H9 (cell line): Measurements from ENCODE around the gene TENM4. TPM values are rescaled to one million over a fixed set of nuclear protein-coding genes. Genes with fewer than 3 reads are reported as not detected.

Experiments used
- DNase-seq: peaks from one replicate; pipeline ENCODE4 v3.0.0-alpha.2; 2017
- H2AFZ ChIP-seq: one replicate; pipeline ENCODE4 v1.6.1; 2013; ENCODE audit warnings: mild to moderate bottlenecking, low read length, control low read depth, moderate library complexity
- H2AK5ac ChIP-seq: 2 replicates; pipeline ENCODE4 v1.6.1; 2013; ENCODE audit warnings: low read length, control low read depth, mixed read lengths; ENCODE audit not compliant: insufficient read length
- H2BK120ac ChIP-seq: one replicate; pipeline ENCODE4 v1.6.1; 2013; ENCODE audit warnings: low read depth, mild to moderate bottlenecking, low read length, control low read depth, inconsistent platforms; ENCODE audit not compliant: poor library complexity, severe bottlenecking
- H2BK12ac ChIP-seq: 2 replicates; pipeline ENCODE4 v1.6.1; 2013; ENCODE audit warnings: low read length, control low read depth, mixed read lengths, low read depth; ENCODE audit not compliant: insufficient read length
- H2BK15ac ChIP-seq: 2 replicates; pipeline ENCODE4 v1.6.1; 2013; ENCODE audit warnings: low read depth, low read length, control low read depth
- H2BK20ac ChIP-seq: one replicate; pipeline ENCODE4 v1.6.1; 2013; ENCODE audit warnings: low read depth, mild to moderate bottlenecking, low read length, control low read depth, inconsistent platforms; ENCODE audit not compliant: poor library complexity, severe bottlenecking
- H2BK5ac ChIP-seq: 2 replicates; pipeline ENCODE4 v1.6.1; 2013; ENCODE audit warnings: low read length, control low read depth, mixed read lengths; ENCODE audit not compliant: insufficient read length
- H3K14ac ChIP-seq: 2 replicates; pipeline ENCODE4 v1.6.1; 2013; ENCODE audit warnings: low read length, control low read depth; ENCODE audit not compliant: insufficient read depth
- H3K18ac ChIP-seq: 2 replicates; pipeline ENCODE4 v1.6.1; 2013; ENCODE audit warnings: low read depth, mild to moderate bottlenecking, mixed read lengths, low read length, control low read depth; ENCODE audit not compliant: insufficient read length
- H3K23ac ChIP-seq: 2 replicates; pipeline ENCODE4 v1.6.1; 2013; ENCODE audit warnings: low read length, control low read depth, mixed read lengths, low read depth; ENCODE audit not compliant: insufficient read length
- H3K23me2 ChIP-seq: 2 replicates; pipeline ENCODE4 v1.6.1; 2013; ENCODE audit warnings: low read depth, mild to moderate bottlenecking, mixed read lengths, low read length, control low read depth; ENCODE audit not compliant: insufficient read length, poor library complexity, severe bottlenecking
- H3K27ac ChIP-seq: 2 replicates; pipeline ENCODE4 v1.5.1; 2013; ENCODE audit warnings: low read length, control low read depth, mixed read lengths, low read depth; ENCODE audit not compliant: insufficient read length
- H3K27me3 ChIP-seq: 2 replicates; pipeline ENCODE4 v1.6.1; 2013; ENCODE audit warnings: low read length, control low read depth, inconsistent platforms; ENCODE audit not compliant: insufficient read depth
- H3K4ac ChIP-seq: 2 replicates; pipeline ENCODE4 v1.6.1; 2013; ENCODE audit warnings: low read depth, mild to moderate bottlenecking, control low read depth, inconsistent platforms, low read length, moderate library complexity
- H3K4me1 ChIP-seq: 2 replicates; pipeline ENCODE4 v1.6.1; 2013; ENCODE audit warnings: low read length, control low read depth, inconsistent platforms; ENCODE audit not compliant: insufficient read depth
- H3K4me2 ChIP-seq: 2 replicates; pipeline ENCODE4 v1.6.1; 2013; ENCODE audit warnings: low read length, control low read depth, mixed read lengths; ENCODE audit not compliant: insufficient read length, insufficient read depth
- H3K56ac ChIP-seq: 2 replicates; pipeline ENCODE4 v1.6.1; 2013; ENCODE audit warnings: low read depth, mild to moderate bottlenecking, mixed read lengths, low read length, control low read depth; ENCODE audit not compliant: insufficient read length
- H3K79me1 ChIP-seq: 2 replicates; pipeline ENCODE4 v1.6.1; 2013; ENCODE audit warnings: low read depth, mild to moderate bottlenecking, moderate library complexity, low read length, control low read depth, inconsistent platforms; ENCODE audit not compliant: insufficient read depth, poor library complexity, severe bottlenecking
- H3K79me2 ChIP-seq: 2 replicates; pipeline ENCODE4 v1.6.1; 2013; ENCODE audit warnings: low read length, control low read depth, inconsistent platforms; ENCODE audit not compliant: insufficient read depth
- H3K9ac ChIP-seq: 2 replicates; pipeline ENCODE4 v1.6.1; 2013; ENCODE audit warnings: low read length, control low read depth, mixed read lengths; ENCODE audit not compliant: insufficient read length; ENCODE audit errors: extremely low read depth
- H3K9me3 ChIP-seq: one replicate; pipeline ENCODE4 v1.6.1; 2013; ENCODE audit warnings: low read depth, low read length, inconsistent platforms; ENCODE audit not compliant: control insufficient read depth
- H3T11ph ChIP-seq: one replicate; pipeline ENCODE4 v1.6.1; 2013; ENCODE audit warnings: mild to moderate bottlenecking, low read length, control low read depth, inconsistent platforms
- H4K20me1 ChIP-seq: one replicate; pipeline ENCODE4 v1.6.1; 2013; ENCODE audit not compliant: control insufficient read depth, insufficient read length, insufficient read depth
- H4K5ac ChIP-seq: 2 replicates; pipeline ENCODE4 v1.6.1; 2013; ENCODE audit warnings: low read depth, mild to moderate bottlenecking, mixed read lengths, low read length, control low read depth; ENCODE audit not compliant: insufficient read length
- H4K8ac ChIP-seq: replicated peaks from 2 replicates; pipeline ENCODE4 v1.6.1; 2013; ENCODE audit warnings: low read length, control low read depth, mixed read lengths, low read depth; ENCODE audit not compliant: insufficient read length
- H4K91ac ChIP-seq: 2 replicates; pipeline ENCODE4 v1.6.1; 2013; ENCODE audit warnings: low read depth, mild to moderate bottlenecking, moderate library complexity, mixed read lengths, low read length, control low read depth; ENCODE audit not compliant: insufficient read length
- H3K27ac Mint-ChIP-seq, 3 experiments: 2 replicates in 2 of 3; 3 replicates in 1 of 3; pipeline ENCODE4 v1.8.0; 2020 to 2021; ENCODE audit warnings: mixed read lengths in 3 of 3, mild to moderate bottlenecking in 1 of 3, moderate library complexity in 1 of 3
- H3K27me3 Mint-ChIP-seq: 2 replicates; pipeline ENCODE4 v1.8.0; 2021; ENCODE audit warnings: low read depth, mild to moderate bottlenecking, moderate library complexity, mixed read lengths
- H3K36me3 Mint-ChIP-seq, 3 experiments: 2 replicates in 2 of 3; 3 replicates in 1 of 3; pipeline ENCODE4 v1.8.0; 2020 to 2021; ENCODE audit warnings: low read depth in 3 of 3, mixed read lengths in 3 of 3; ENCODE audit not compliant: insufficient read depth in 1 of 3
- H3K4me1 Mint-ChIP-seq, 2 experiments: 2 replicates each; pipeline ENCODE4 v1.8.0; 2020; ENCODE audit warnings: mixed read lengths in 2 of 2
- H3K4me3 Mint-ChIP-seq, 2 experiments: 2 replicates in 1 of 2; 3 replicates in 1 of 2; pipeline ENCODE4 v1.8.0; 2020 to 2021; ENCODE audit warnings: mild to moderate bottlenecking in 2 of 2, mixed read lengths in 2 of 2, moderate library complexity in 1 of 2
- H3K9me3 Mint-ChIP-seq, 2 experiments: 2 replicates in 1 of 2; 3 replicates in 1 of 2; pipeline ENCODE4 v1.8.0; 2020; ENCODE audit warnings: mild to moderate bottlenecking in 2 of 2, mixed read lengths in 2 of 2, moderate library complexity in 1 of 2
- WGBS: extraction: QIAGEN DNeasy Blood & Tissue Kit; methylation state at CpG from one replicate; pipeline ENCODE4 v1.1.7; 2013; ENCODE audit warnings: missing lambda C conversion rate, low lambda C conversion rate, mixed read lengths; ENCODE audit not compliant: insufficient read length; ENCODE audit errors: extremely low coverage; 5-methylcytosine and 5-hydroxymethylcytosine counted together
- long read RNA-seq: library from polyadenylated mRNA; unstranded; transcript quantifications from one replicate; pipeline ENCODE4 v2.0.0, GENCODE V29; 2020
- total RNA-seq: library from RNA; stranded (reverse); gene quantifications from 2 replicates; pipeline ENCODE4 v1.2.1, GENCODE V29; 2021
- TF ChIP-seq, protein P1 (sequence below): fragments of 200-600 bp; sonication (generic); conservative IDR thresholded peaks from 3 replicates; pipeline ENCODE4 v1.8.0; 2021; ENCODE audit warnings: antibody characterized with exemption, mild to moderate bottlenecking

The TENM4 gene
- 4.3 and 4.6 TPM in 2 replicates for total RNA-seq
- long read RNA-seq, partial matches to known transcripts, result 0 of 6 reads
- long read RNA-seq, other reads (novel, unspliced or antisense), result 6 of 6 reads

GRCh38 chr11:79440571-79441460 lies at the start of gene TENM4:
Gene TENM4, minus strand, starts transcription at chr11:79441030. Its CDS starts 371,086 bp downstream, at chr11:79069944.
- Histone ChIP-seq H3K23me2 (peaks cover 34% of the 10 kb centered on the region), H3K4me1 (peaks cover 3% of the 10 kb centered on the region; the same call in 1 of the 2 replicates), H3K9ac (peak within 1 kb of the TSS; percentile 1), H3K23ac (no peak within 1 kb of the TSS), H3K4me2 (peak within 1 kb of the TSS; percentile 74), H3K4ac (no peak within 1 kb of the TSS), H3K9me3 (no peaks in the 10 kb centered on the region), H2AFZ (no peak within 1 kb of the TSS), H2BK15ac (no peak within 1 kb of the TSS), H4K5ac (no peak within 1 kb of the TSS), H3T11ph (no peak within 1 kb of the TSS), H3K18ac (peak within 1 kb of the TSS; percentile 29), H3K56ac (no peak within 1 kb of the TSS), H4K20me1 (no peaks in the 10 kb centered on the region), H2BK120ac (no peak within 1 kb of the TSS), H3K79me1 (no peaks in the 10 kb centered on the region), H4K91ac (no peak within 1 kb of the TSS), H3K79me2 (no peaks in the 10 kb centered on the region), H4K8ac (no peak within 1 kb of the TSS), H2AK5ac (no peak within 1 kb of the TSS), H3K14ac (peak within 1 kb of the TSS; percentile 24; the same call in 1 of the 2 replicates), H3K27ac (no peak within 1 kb of the TSS), H2BK5ac (no peak within 1 kb of the TSS), H3K27me3 (peaks cover 34% of the 10 kb centered on the region), H2BK12ac (no peak within 1 kb of the TSS), H2BK20ac (no peak within 1 kb of the TSS)
- TF ChIP-seq, protein P1, sequence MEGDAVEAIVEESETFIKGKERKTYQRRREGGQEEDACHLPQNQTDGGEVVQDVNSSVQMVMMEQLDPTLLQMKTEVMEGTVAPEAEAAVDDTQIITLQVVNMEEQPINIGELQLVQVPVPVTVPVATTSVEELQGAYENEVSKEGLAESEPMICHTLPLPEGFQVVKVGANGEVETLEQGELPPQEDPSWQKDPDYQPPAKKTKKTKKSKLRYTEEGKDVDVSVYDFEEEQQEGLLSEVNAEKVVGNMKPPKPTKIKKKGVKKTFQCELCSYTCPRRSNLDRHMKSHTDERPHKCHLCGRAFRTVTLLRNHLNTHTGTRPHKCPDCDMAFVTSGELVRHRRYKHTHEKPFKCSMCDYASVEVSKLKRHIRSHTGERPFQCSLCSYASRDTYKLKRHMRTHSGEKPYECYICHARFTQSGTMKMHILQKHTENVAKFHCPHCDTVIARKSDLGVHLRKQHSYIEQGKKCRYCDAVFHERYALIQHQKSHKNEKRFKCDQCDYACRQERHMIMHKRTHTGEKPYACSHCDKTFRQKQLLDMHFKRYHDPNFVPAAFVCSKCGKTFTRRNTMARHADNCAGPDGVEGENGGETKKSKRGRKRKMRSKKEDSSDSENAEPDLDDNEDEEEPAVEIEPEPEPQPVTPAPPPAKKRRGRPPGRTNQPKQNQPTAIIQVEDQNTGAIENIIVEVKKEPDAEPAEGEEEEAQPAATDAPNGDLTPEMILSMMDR, result peak; percentile 57
- Mint-ChIP-seq H3K4me1 (peaks cover 40 to 45% of the 10 kb centered on the region in 2 experiments), H3K4me3 (peak within 1 kb of the TSS; percentile 66 to 92), H3K27me3 (peaks cover 84% of the 10 kb centered on the region), H3K9me3 (peaks cover 0 to 3% of the 10 kb centered on the region in 2 experiments; a peak in 1 of 5 replicates), H3K27ac (peak within 1 kb of the TSS in 2 of 3 experiments; percentile 22 to 74; a peak in 3 of 7 replicates), H3K36me3 (peaks cover 0 to 6% (median 0%) of the 10 kb centered on the region in 3 experiments; a peak in 3 of 7 replicates)
- DNase-seq, result peak; percentile 45
- WGBS, result no CpG with 5 or more reads among the region's 74 CpGs
